ENCODE measurements around the gene UMODL1.

The UMODL1 gene

GRCh38 chr21:42079939-42080787 is 9.0 kb downstream of the UMODL1 start:
- no peak for DNase-seq (ENCODE audit: low read depth in 2 of 3, low spot score in 2 of 3)

DNA sequence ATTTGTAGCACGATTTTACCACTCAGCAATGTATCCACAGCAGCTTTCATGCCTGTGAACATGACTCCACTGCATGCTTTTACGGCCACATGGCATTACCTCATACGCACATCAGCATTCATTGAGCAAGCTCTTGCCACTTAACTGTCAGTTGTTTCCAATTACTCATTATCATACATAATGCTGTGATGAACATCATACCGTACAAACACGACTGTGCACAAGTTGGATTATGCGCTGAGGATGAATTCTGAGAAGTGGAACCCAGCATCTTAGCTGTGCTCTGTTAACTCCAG is 9.6 kb downstream of the UMODL1 start:
- no peak for DNase-seq (ENCODE audit: low read depth in 2 of 3, low spot score in 2 of 3)

DNA sequence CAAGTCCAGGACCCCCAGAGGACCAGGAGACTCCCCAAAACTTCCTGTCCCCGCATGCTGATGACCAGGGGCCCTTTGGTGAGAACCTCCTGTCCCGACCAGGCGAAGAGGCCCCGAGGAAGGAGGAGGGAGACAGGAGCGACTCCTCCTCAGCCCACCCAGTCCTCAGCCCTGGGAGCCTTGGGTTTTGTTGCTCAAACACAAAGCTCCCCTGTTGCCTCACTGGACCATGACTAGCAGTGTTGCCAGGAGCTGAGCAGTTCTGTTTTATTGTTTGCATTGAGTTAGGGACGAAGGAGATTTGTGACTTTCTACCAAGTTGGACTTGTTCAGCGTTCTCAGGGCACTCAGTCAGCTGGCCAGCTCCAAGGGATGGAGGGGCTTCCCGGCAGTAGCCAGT is 10.0 kb downstream of the UMODL1 start:
- no peak for DNase-seq (ENCODE audit: low read depth in 2 of 3, low spot score in 2 of 3)

- no peak for DNase-seq (ENCODE audit: low read depth in 2 of 3, low spot score in 2 of 3)
Measured at GRCh38 chr21:42081931-42082381, 10.8 kb downstream of the UMODL1 start.

DNA sequence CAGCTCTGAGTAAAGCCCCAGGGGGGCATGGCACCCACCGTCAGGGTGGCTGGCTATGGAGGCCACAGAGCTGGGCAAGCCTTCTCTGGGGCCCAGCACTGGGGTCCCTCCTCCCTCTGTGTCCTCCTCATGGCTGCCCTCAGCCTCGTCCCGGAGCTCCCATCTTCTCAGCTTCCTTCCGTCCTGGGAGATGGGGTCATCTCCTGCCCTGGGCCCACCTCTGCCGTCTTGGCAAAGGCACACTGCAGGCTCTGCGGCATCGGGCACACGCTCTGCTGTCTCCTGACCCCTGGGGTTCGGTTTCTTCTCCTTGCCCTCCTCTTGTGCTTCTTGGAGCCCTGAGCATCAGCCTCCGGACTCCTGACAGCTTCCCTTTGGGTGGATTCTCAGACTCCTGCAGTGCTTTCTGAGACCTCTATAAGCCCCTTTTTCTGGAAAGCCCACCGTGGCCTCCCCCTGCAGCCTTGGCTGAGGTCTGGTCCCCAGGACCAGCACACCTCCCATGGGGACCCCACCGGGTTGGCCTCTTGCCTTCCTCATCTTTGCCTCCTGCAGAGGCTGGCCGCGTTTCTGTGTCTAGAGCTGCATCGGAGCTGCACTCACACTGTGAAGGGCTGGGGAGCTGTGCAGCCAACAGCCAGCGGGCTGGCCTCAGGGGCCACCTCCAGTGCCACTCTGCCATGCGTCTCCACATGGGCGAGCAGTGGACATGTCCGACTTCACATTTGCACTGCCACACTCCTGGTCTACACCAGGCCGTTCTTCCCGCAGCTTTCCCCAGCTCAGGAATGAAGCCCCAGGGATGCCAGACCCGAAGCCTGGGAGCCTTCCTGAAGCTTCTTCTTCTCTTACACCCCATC is 11.6 kb downstream of the UMODL1 start:
- DNase-seq (ENCODE audit: low read depth in 2 of 3, low spot score in 2 of 3): no peak

DNA sequence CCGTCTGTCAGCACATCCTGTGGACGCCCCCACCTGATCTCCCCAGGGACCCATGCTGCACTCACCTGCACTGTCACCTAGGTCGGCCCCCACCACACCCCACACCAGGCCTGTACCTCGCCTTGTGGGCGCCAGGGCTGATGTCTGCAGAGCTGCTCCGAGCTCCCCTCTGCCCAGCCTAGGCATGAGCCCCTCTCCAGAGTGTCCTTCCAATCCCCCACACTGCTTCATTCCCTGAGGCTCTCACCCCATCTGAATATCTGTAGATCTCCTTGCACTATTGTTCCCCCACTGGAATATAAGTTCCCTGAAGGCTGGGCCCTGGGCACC is 12.2 kb downstream of the UMODL1 start:
- DNase-seq (ENCODE audit: low read depth in 2 of 3, low spot score in 2 of 3): no peak

DNA sequence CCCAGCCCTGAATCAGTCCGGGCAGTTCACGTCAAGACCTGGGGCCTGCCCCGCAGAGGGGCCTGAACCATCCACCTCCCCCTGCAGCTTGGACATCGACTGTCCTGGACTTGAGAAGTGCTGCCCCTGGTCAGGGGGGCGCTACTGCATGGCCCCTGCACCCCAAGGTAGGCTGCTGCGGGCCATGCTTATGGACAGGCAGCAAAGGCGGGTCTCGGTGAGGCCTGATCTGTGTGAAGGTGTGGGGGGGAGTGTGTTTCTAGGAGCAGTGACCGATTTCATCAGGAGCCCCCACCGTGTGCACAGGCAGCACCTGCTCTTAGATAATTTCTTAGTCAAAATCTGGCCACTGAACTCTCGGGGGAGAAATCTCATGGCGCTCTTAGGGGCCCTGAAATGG is 13.0 kb downstream of the UMODL1 start:
- DNase-seq (ENCODE audit: low read depth in 2 of 3, low spot score in 2 of 3): no peak

- DNase-seq (ENCODE audit: low read depth in 2 of 3, low spot score in 2 of 3): no peak
Measured at GRCh38 chr21:42085246-42086077, 14.3 kb downstream of the UMODL1 start.

- DNase-seq (ENCODE audit: low read depth in 2 of 3, low spot score in 2 of 3): no peak
Measured at GRCh38 chr21:42086969-42087368, 15.9 kb downstream of the UMODL1 start.

DNA sequence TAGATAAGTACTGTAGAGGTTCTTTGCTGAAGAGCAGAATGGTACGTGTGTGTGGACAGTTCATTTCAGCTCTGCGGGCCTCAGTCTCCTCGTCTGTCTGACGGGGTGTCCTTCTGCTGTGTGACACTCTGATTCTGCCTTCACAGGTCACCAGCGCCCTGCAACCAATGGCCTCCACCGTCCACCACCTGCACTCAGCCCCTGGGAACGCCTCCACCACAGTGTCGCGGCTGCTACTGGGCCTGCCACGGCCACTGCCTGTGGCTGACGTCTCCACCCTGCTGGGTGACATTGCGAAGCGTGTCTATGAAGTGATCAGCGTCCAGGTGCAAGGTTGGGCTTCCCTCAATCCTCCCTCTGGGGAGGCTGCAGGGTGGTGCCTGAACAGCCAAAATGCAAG is 17.0 kb downstream of the UMODL1 start:
- no peak for DNase-seq (ENCODE audit: low read depth in 2 of 3, low spot score in 2 of 3)

- no peak for DNase-seq (ENCODE audit: low read depth in 2 of 3, low spot score in 2 of 3)
Measured at GRCh38 chr21:42088658-42089057, 17.5 kb downstream of the UMODL1 start.

DNA sequence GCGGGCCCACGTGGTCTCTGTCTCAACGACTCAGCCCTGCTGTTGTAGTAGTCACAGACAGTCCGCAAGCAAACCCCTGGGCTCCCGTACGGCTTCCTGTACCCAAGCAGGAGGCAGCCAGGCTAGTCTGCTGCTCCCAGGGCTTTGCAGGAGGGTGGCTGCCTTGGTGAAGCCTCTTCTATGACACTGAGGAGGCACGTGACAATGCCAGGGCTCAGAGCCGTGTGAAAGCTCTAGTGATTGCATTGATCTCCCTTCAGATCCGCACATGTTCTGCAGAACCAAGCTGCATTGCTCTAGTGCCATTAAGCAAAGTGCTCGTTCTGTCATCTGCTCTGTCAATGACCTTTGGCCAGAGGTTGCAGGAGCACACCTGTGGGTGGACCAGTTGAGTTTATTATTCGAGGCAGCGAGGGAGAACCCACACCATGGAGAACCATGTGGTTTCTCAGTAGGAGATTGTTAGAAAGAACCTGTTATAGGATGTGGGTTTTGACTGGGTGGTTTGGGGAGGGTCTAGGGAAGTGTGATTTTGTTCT is 18.0 kb downstream of the UMODL1 start:
- DNase-seq (ENCODE audit: low read depth in 2 of 3, low spot score in 2 of 3): no peak

DNA sequence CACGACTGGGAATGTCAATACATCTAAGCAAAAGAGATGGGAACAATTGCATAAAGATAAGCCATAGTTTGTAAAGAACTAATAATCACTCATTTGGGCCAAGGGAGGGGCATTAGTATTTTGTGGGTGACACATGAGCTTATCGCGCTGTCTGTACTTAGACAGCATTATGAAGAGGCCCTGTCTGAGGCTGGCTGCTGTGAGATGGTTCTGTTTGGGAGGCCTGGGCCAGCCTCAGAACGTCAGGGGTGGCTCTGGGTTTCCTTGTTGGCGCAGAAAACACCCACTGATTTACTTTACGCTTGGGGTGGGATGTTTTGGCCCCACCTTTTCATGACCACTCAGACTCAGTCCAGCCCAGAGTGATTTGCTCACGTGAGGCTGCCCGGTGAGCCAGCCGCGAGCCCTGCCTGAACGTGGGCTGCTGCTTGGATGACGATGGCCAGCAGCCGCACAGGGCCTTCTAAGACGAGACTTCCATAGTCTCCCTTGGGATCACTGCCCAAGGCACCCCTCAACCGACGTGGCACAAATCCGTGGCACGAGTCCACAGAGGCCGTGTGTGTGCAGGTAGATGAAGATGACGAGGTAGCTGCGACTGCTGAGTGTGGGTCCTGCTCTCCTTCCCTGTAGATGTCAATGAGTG is 18.7 kb downstream of the UMODL1 start:
- no peak for DNase-seq (ENCODE audit: low read depth in 2 of 3, low spot score in 2 of 3)

DNA sequence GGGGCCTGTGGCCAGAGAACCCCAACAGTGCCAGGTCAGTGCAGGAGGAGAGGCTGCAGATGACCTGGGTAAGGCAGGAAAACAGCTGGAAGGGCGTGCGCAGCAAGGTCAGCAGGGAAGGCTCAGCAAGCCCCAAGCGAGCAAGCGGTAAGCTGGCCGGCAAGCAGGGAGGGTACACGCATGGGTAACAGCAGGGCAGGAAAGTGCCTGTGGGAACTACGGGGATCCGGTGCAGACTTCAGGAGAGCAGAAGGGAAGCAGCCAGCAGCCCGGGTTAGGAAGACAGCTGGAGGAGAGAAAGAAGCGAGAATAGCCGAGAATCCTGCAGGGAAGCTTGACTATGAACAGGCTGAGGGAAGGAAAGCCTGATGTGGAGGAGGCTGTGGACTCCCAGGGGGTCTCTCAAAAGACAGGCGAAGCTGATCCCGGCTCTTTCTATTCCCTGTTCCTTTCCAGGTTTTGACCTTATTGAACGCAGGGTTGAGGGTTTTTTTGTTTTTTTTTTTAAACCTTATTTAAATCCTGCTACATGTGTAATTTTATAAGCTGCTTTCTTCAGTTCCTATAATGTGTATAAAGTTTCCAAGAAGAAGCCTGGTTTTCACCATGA is 20.9 kb downstream of the UMODL1 start:
- no peak for DNase-seq (ENCODE audit: low read depth in 2 of 3, low spot score in 2 of 3)

- DNase-seq (ENCODE audit: low read depth in 2 of 3, low spot score in 2 of 3): no peak
Measured at GRCh38 chr21:42092771-42093170, 21.7 kb downstream of the UMODL1 start.

DNA sequence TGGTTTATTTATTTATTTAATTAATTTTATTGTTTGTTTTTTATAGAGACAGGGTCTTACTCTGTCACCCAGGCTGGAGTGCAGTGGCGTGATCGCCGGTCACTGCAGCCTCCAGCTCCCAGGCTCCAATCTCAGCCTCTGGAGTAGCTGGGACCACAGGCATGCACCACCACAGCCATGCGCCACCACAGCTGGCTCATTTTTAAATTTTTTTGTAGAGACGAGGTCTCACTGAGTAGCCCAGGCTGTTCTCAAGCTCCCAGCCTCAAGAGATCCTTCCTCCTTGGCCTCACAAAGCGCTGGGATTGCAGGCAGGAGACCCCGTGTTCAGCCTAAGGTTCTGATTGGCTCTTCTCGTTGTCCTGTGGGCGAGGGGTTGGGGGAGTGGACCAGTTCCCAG is 22.1 kb downstream of the UMODL1 start:
- DNase-seq (ENCODE audit: low read depth in 2 of 3, low spot score in 2 of 3): no peak

- no peak for DNase-seq (ENCODE audit: low read depth in 2 of 3, low spot score in 2 of 3)
Measured at GRCh38 chr21:42093991-42094421, 22.9 kb downstream of the UMODL1 start.

- DNase-seq (ENCODE audit: low read depth in 2 of 3, low spot score in 2 of 3): no peak
Measured at GRCh38 chr21:42094811-42095210, 23.7 kb downstream of the UMODL1 start.

DNA sequence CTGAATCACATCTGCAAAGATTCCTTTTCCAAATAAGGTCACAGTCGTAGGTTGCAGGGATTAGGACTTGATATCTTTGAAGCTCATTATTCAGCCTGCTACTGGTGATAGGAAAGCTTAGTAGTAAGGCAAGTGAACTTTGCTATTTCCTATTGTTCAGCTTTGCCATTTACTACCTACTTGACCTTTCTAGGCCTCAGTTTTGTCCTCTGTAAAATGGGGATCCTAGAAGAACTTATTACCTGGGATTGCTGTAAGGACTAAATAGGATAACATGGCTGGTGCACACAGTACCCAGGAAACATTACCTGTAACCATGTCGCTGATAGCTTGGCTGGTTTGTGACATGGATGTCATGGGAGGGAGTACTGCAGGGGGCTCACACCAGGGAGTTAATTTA is 24.5 kb downstream of the UMODL1 start:
- no peak for DNase-seq (ENCODE audit: low read depth in 2 of 3, low spot score in 2 of 3)

- DNase-seq (ENCODE audit: low read depth in 2 of 3, low spot score in 2 of 3): no peak
Measured at GRCh38 chr21:42096566-42096965, 25.4 kb downstream of the UMODL1 start.

Measured in activated CD8-positive, alpha-beta memory T cell treated with anti-CD3 and anti-CD28 coated beads for 48 hours (primary cell).